Stimulated activated CD8-positive, alpha-beta memory T cell treated with anti-CD3 and anti-CD28 coated beads, Interleukin-15, amount 100 ng/mL, for 24 hours (primary cell): ENCODE data around the gene GLIS2.

Experiments
- DNase-seq: peaks from one replicate; pipeline ENCODE4 v3.0.0-alpha.2; 2020; ENCODE audit warnings: low read depth

The GLIS2 gene

GRCh38 chr16:4371357-4372000, 55.6 kb downstream of the GLIS2 start, which contains the start of gene VASN:
VASN (plus strand) TSS chr16:4371848; CDS start chr16:4380878, 9,030 bp downstream.
- DNase-seq = peak; percentile 65

- DNase-seq = no peak
Measured at GRCh38 chr16:4372001-4372577, 56.2 kb downstream of the GLIS2 start.

GRCh38 chr16:4372578-4373355, 56.9 kb downstream of the GLIS2 start:
- no peak for DNase-seq

GRCh38 chr16:4373356-4373908, 57.6 kb downstream of the GLIS2 start:
- no peak for DNase-seq

- no peak for DNase-seq
Measured at GRCh38 chr16:4373909-4374742, 58.3 kb downstream of the GLIS2 start.

- no peak for DNase-seq
Measured at GRCh38 chr16:4375717-4376116, 59.9 kb downstream of the GLIS2 start.

GRCh38 chr16:4376126-4376892, 60.4 kb downstream of the GLIS2 start:
- DNase-seq = no peak

GRCh38 chr16:4376893-4377572, 61.2 kb downstream of the GLIS2 start:
- DNase-seq = no peak

GRCh38 chr16:4377573-4378154, 61.8 kb downstream of the GLIS2 start:
- no peak for DNase-seq

GRCh38 chr16:4378161-4378666, 62.3 kb downstream of the GLIS2 start:
- DNase-seq = no peak

GRCh38 chr16:4378999-4379690, 63.3 kb downstream of the GLIS2 start:
- DNase-seq = no peak

- no peak for DNase-seq
Measured at GRCh38 chr16:4380119-4381063, 64.5 kb downstream of the GLIS2 start.

- DNase-seq = no peak
Measured at GRCh38 chr16:4381072-4381934, 65.4 kb downstream of the GLIS2 start.

- no peak for DNase-seq
Measured at GRCh38 chr16:4381935-4382794, 66.3 kb downstream of the GLIS2 start.

GRCh38 chr16:4382795-4383357, 67.0 kb downstream of the GLIS2 start:
- DNase-seq = no peak
